Stimulated activated CD4-positive, alpha-beta T cell treated with anti-CD3 and anti-CD28 coated beads, TNF-alpha, amount 100 ng/mL, for 1 hour (primary cell): ENCODE measurements around the gene PPP4R4.

Experiments
- DNase-seq, 3 donors: peaks; one replicate each; pipeline ENCODE4 v3.0.0-alpha.2; 2020; ENCODE audit warnings: low read depth in 3 of 3, low spot score in 1 of 3

The PPP4R4 gene

GRCh38 chr14:94305620-94306019 lies 131.5 kb downstream of the PPP4R4 start:
- no peak for DNase-seq

- DNase-seq = no peak
Observed at GRCh38 chr14:94306047-94306978, 132.2 kb downstream of the PPP4R4 start.

GRCh38 chr14:94307410-94307992 lies 133.4 kb downstream of the PPP4R4 start:
- no peak for DNase-seq

GRCh38 chr14:94309721-94310120 lies 135.6 kb downstream of the PPP4R4 start:
- no peak for DNase-seq

GRCh38 chr14:94310248-94310647 lies 136.1 kb downstream of the PPP4R4 start:
- no peak for DNase-seq

GRCh38 chr14:94312481-94313246 lies 138.5 kb downstream of the PPP4R4 start:
- DNase-seq = no peak

- DNase-seq = no peak
Observed at GRCh38 chr14:94313991-94314655, 140.0 kb downstream of the PPP4R4 start.

- DNase-seq = no peak
Observed at GRCh38 chr14:94314890-94315289, 140.8 kb downstream of the PPP4R4 start.

GRCh38 chr14:94316692-94317091 lies 142.6 kb downstream of the PPP4R4 start:
- DNase-seq = no peak

- no peak for DNase-seq
Observed at GRCh38 chr14:94317259-94317658, 143.1 kb downstream of the PPP4R4 start.

- no peak for DNase-seq
Observed at GRCh38 chr14:94320243-94320642, 146.1 kb downstream of the PPP4R4 start.

- DNase-seq = no peak
Observed at GRCh38 chr14:94321421-94322271, 147.5 kb downstream of the PPP4R4 start.

GRCh38 chr14:94322648-94323570 lies 148.8 kb downstream of the PPP4R4 start, which contains the start of gene SERPINA6:
Gene SERPINA6 (minus strand): TSS chr14:94323336. CDS start chr14:94314648, 8,688 bp downstream.
- no peak for DNase-seq

- no peak for DNase-seq
Observed at GRCh38 chr14:94328196-94328595, 154.1 kb downstream of the PPP4R4 start.
